ENCODE data around the gene HMGN3.

The HMGN3 gene

DNA sequence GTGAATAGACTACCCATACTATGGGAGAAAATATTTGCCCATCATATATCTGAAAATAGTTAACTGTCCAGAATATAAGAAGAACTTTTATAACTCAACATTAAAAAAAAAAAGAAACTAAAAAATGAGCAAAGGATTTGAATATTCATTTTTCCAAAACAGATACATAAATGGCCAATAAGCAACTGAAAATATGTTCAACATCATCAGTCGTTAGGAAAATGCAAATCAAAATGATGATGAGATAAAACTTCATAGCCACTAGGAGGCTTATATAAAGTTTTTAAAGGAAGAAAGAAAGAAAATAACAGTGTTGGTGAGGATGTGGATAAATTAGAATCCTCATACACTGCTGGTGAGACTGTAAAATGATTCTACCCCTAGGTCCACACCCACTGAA, 32.6 kb upstream of the HMGN3 start:
- TF ChIP-seq, protein P1, sequence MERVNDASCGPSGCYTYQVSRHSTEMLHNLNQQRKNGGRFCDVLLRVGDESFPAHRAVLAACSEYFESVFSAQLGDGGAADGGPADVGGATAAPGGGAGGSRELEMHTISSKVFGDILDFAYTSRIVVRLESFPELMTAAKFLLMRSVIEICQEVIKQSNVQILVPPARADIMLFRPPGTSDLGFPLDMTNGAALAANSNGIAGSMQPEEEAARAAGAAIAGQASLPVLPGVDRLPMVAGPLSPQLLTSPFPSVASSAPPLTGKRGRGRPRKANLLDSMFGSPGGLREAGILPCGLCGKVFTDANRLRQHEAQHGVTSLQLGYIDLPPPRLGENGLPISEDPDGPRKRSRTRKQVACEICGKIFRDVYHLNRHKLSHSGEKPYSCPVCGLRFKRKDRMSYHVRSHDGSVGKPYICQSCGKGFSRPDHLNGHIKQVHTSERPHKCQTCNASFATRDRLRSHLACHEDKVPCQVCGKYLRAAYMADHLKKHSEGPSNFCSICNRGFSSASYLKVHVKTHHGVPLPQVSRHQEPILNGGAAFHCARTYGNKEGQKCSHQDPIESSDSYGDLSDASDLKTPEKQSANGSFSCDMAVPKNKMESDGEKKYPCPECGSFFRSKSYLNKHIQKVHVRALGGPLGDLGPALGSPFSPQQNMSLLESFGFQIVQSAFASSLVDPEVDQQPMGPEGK (CRISPR knock-in tag; IDR thresholded peaks at IDR 0.05; ENCODE audit: borderline replicate concordance), result no peak
- TF ChIP-seq RARB (CRISPR knock-in tag; IDR thresholded peaks at IDR 0.05), result no peak
- TF ChIP-seq, protein P2, sequence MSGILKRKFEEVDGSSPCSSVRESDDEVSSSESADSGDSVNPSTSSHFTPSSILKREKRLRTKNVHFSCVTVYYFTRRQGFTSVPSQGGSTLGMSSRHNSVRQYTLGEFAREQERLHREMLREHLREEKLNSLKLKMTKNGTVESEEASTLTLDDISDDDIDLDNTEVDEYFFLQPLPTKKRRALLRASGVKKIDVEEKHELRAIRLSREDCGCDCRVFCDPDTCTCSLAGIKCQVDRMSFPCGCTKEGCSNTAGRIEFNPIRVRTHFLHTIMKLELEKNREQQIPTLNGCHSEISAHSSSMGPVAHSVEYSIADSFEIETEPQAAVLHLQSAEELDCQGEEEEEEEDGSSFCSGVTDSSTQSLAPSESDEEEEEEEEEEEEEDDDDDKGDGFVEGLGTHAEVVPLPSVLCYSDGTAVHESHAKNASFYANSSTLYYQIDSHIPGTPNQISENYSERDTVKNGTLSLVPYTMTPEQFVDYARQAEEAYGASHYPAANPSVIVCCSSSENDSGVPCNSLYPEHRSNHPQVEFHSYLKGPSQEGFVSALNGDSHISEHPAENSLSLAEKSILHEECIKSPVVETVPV (CRISPR knock-in tag; IDR thresholded peaks at IDR 0.05), result no peak
- no peak for TF ChIP-seq ZNF8 (CRISPR knock-in tag; IDR thresholded peaks at IDR 0.05)
- TF ChIP-seq ZNF565 (CRISPR knock-in tag; conservative IDR thresholded peaks at IDR 0.05; ENCODE audit: low read depth), result no peak
- no peak for ATAC-seq

DNA sequence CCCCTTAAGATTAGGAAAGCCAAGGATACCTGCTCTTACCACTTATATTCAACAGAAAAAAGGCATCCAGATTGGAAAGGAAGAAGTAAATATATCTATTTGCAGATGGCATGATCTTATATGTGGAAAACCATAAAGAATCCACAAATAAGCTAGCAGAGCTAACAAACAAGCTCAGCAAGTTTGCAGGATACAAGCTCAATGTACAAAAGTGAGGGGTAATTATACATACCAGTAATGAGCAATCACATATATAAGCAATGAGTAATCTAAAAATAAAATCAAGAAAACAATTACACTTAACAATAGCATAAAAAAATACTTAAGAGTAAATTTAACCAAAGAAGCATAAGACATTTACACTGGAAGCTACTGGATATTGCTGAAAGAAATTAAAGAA, 31.6 kb upstream of the HMGN3 start:
- TF ChIP-seq BACH2 (CRISPR knock-in tag; IDR thresholded peaks at IDR 0.05; ENCODE audit: borderline replicate concordance) (no peak), ZNF565 (CRISPR knock-in tag; conservative IDR thresholded peaks at IDR 0.05; ENCODE audit: low read depth) (no peak), TCF4 (CRISPR knock-in tag; IDR thresholded peaks at IDR 0.05; ENCODE audit: borderline replicate concordance) (no peak), ESRRG (CRISPR knock-in tag; IDR thresholded peaks at IDR 0.05) (no peak)
- TF ChIP-seq, protein P3, sequence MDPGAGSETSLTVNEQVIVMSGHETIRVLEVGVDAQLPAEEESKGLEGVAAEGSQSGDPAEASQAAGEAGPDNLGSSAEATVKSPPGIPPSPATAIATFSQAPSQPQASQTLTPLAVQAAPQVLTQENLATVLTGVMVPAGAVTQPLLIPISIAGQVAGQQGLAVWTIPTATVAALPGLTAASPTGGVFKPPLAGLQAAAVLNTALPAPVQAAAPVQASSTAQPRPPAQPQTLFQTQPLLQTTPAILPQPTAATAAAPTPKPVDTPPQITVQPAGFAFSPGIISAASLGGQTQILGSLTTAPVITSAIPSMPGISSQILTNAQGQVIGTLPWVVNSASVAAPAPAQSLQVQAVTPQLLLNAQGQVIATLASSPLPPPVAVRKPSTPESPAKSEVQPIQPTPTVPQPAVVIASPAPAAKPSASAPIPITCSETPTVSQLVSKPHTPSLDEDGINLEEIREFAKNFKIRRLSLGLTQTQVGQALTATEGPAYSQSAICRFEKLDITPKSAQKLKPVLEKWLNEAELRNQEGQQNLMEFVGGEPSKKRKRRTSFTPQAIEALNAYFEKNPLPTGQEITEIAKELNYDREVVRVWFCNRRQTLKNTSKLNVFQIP (CRISPR knock-in tag; IDR thresholded peaks at IDR 0.05; ENCODE audit: borderline replicate concordance, low read depth), result no peak
- no peak for ATAC-seq

DNA sequence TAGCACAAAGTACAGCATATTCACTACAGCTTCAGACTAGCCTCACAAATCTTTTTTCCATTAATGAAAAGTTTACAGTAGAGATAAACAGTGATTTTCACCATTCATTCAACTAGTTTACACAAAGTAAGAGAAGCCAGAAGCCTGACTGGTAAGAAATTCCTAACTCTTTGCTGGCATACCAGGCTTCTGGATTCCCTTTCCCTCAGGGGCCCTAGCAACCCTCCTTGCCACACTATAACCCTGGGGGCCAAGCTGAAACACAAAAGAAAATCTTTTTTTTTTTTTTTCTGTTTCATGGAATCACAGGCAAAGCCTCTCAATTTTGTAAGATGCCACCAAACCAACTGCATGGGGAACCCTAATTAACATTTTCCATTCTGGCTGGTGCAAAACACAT, 28.9 kb upstream of the HMGN3 start:
- TF ChIP-seq TOX (CRISPR knock-in tag; IDR thresholded peaks at IDR 0.05; ENCODE audit: borderline replicate concordance) (no peak), OSR1 (CRISPR knock-in tag; IDR thresholded peaks at IDR 0.05) (no peak), BACH2 (CRISPR knock-in tag; IDR thresholded peaks at IDR 0.05; ENCODE audit: borderline replicate concordance) (no peak), ZC3H10 (CRISPR knock-in tag; IDR thresholded peaks at IDR 0.05) (no peak), ZNF70 (CRISPR knock-in tag; IDR thresholded peaks at IDR 0.05) (no peak), TCF4 (CRISPR knock-in tag; IDR thresholded peaks at IDR 0.05; ENCODE audit: borderline replicate concordance) (no peak)
- TF ChIP-seq, protein P1 (CRISPR knock-in tag; IDR thresholded peaks at IDR 0.05; ENCODE audit: borderline replicate concordance), result no peak
- TF ChIP-seq, protein P2 (CRISPR knock-in tag; IDR thresholded peaks at IDR 0.05), result no peak
- TF ChIP-seq, protein P3 (CRISPR knock-in tag; IDR thresholded peaks at IDR 0.05; ENCODE audit: borderline replicate concordance, low read depth), result no peak
- ATAC-seq, result no peak

DNA sequence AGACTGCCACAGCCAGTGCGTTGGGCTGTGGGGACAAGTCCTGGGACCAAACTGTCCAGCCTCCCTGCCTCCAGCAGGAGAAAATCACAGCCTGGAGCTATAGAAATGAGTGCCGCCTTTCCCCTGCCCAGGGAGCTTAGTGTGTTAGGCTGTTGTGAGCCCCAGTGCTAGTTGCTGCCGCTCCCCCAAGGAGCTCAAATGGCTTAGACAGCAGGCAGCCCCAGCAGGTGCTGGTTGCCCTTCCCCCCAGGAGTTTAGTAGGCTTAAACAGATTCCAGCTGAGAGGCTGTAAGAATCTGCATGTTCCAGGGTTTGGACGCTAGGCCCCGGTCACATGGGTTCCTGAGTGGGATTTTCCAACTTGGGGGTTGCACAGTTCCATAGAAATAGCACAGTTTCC, 27.2 kb upstream of the HMGN3 start:
- ATAC-seq, result no peak
- TF ChIP-seq, protein P4, sequence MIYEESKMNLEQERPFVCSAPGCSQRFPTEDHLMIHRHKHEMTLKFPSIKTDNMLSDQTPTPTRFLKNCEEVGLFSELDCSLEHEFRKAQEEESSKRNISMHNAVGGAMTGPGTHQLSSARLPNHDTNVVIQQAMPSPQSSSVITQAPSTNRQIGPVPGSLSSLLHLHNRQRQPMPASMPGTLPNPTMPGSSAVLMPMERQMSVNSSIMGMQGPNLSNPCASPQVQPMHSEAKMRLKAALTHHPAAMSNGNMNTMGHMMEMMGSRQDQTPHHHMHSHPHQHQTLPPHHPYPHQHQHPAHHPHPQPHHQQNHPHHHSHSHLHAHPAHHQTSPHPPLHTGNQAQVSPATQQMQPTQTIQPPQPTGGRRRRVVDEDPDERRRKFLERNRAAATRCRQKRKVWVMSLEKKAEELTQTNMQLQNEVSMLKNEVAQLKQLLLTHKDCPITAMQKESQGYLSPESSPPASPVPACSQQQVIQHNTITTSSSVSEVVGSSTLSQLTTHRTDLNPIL (CRISPR knock-in tag; IDR thresholded peaks at IDR 0.05; ENCODE audit: low read depth), result no peak
- TF ChIP-seq ZFP30 (CRISPR knock-in tag; IDR thresholded peaks at IDR 0.05) (no peak), ZC3H10 (CRISPR knock-in tag; IDR thresholded peaks at IDR 0.05) (no peak), ZNF8 (CRISPR knock-in tag; IDR thresholded peaks at IDR 0.05) (no peak), ZNF70 (CRISPR knock-in tag; IDR thresholded peaks at IDR 0.05) (no peak), ZFP3 (CRISPR knock-in tag; IDR thresholded peaks at IDR 0.05) (no peak), PPARA (CRISPR knock-in tag; IDR thresholded peaks at IDR 0.05; ENCODE audit: borderline replicate concordance) (no peak), SNAI2 (CRISPR knock-in tag; IDR thresholded peaks at IDR 0.05) (no peak), OSR1 (CRISPR knock-in tag; IDR thresholded peaks at IDR 0.05) (no peak)
- TF ChIP-seq, protein P2 (CRISPR knock-in tag; IDR thresholded peaks at IDR 0.05), result no peak
- TF ChIP-seq, protein P5, sequence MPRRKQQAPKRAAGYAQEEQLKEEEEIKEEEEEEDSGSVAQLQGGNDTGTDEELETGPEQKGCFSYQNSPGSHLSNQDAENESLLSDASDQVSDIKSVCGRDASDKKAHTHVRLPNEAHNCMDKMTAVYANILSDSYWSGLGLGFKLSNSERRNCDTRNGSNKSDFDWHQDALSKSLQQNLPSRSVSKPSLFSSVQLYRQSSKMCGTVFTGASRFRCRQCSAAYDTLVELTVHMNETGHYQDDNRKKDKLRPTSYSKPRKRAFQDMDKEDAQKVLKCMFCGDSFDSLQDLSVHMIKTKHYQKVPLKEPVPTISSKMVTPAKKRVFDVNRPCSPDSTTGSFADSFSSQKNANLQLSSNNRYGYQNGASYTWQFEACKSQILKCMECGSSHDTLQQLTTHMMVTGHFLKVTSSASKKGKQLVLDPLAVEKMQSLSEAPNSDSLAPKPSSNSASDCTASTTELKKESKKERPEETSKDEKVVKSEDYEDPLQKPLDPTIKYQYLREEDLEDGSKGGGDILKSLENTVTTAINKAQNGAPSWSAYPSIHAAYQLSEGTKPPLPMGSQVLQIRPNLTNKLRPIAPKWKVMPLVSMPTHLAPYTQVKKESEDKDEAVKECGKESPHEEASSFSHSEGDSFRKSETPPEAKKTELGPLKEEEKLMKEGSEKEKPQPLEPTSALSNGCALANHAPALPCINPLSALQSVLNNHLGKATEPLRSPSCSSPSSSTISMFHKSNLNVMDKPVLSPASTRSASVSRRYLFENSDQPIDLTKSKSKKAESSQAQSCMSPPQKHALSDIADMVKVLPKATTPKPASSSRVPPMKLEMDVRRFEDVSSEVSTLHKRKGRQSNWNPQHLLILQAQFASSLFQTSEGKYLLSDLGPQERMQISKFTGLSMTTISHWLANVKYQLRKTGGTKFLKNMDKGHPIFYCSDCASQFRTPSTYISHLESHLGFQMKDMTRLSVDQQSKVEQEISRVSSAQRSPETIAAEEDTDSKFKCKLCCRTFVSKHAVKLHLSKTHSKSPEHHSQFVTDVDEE (CRISPR knock-in tag; IDR thresholded peaks at IDR 0.05), result no peak

All from SK-N-SH treated with all-trans-retinoic acid at 6 μM for 48 hours (cell line).